ENCODE data around the gene ACYP1.

ACYP1 gene

DNA sequence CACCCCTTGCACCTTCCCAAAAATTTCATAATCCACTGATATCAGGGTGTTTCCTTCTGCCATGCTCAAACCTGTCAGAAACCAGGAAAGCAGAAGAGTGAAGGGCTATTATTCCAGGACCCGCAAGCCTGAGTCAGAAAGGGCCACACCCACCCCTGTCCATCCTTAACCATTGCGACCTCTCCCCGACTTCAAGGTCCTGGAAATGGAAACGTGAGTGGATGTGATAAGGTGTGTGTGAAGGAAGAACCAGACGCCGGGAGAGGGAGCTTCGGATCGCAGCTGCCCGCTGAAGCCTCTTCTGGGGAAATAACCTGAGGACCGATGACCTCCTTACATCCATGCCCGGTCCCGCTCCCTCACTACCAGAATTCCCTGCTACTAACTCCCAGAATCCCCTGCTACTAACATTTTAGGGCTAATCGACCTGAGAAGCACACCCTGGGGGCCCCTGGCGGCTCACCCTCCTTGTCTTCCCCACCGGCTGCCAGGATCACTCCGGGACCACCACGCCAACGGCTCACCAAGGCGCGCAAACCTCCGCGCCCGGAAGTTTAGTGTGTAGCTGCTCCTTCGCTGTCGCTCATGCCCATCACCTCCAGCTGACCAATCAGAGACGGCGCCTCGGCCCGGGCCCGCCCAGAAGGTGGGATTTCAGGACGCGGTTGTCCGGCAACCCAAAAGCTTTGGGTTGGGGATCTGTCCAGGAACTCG lies at the start of gene ACYP1:
Gene ACYP1 (minus strand): TSS at position 534 of the 714 bp plus-strand sequence. CDS start 471 bp downstream, at position 63.
- peak; percentile 87 for FAIRE-seq

DNA sequence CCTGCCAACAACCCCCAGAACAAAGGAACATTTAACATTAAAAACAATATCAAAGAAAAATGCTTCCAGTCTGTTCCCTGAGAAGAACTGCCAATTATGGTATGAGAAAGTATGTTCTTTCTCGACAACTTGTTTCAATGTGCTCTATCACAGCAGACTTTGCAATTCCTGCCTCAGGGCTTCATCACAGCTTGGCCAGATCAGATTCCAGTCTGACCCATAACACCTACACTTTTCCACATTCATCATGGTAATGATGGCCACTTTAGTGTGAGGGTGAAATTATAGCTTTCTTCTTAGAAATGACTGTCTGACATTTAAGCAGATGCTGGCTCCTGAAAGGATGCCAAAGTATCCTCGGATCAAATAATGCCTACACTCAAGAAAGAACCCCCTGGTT lies 46.1 kb upstream of the ACYP1 start:
- FAIRE-seq = no peak

DNA sequence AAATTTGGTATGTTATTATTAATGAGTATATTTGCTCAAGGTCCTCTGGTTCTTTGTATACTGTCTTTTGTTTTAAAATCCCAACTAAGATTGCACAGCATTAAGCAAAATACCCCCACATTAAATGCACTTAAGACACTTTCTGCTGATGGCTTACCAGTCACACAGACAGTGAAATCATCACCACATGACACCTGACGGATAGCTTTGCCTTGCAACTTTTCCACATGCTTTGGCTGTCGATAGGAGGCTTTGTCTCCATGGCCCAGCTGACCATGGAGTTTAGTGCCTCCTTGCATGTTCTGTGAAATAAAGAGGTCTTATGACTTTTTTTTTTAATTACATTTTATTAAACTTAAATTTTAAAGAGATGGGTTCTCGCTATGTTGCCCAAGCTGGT lies 43.4 kb upstream of the ACYP1 start:
- no peak for FAIRE-seq

DNA sequence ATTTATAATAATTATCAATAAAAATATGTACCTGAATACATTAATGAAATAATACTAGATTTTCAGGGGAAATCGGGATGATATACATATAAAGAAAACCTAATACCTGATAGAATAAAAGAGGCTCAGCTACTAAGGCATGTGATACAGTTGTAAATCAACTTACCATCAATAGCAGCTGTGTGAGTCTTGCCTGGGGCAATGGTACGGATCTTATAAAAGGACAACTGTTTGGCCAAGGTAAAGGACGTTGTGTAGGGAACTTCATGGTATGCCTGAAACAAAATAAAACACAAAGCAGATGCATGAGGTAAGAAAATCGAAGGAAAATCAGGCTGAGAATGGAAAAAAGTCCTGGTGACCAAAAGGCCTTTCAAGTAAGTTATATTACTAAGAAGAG lies 37.7 kb upstream of the ACYP1 start:
- FAIRE-seq = no peak

DNA sequence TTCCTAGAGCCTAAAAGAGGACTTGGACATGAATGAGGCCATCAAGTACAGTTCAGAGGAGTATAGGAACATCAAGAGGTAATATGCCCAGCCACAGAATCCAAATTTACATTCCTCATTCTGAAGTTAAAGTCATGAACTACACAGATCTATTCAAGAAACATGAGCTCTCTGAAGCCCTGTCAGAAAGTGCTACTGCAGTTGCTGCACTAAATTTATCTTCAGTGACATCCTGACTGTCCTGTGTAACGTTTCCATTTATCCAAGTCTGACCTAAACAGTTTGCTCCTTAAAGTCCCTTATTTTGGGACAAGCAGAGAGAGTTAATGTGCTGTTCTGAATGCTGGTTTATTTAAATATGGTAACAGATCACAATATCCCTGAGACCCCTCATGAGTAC lies 34.9 kb upstream of the ACYP1 start:
- no peak for FAIRE-seq

DNA sequence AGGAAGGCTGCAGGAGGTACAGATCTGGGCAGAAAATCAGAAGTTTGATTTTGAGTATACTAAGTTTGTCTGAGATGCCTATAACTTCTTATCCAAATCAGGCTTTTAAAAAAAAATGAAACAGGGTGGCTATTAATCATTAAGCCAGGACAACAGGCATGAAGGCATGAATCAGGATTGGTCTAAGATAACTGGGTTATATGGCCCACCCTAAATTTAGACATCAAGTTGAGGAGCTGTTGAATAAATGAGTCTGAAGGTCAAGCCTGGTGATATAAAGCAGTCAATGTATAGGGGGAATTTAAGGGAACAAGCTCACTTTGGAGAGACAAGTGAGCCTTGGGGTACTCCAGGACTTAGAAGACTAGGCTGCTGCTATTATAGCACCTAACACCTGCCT lies 34.4 kb upstream of the ACYP1 start:
- FAIRE-seq = no peak

DNA sequence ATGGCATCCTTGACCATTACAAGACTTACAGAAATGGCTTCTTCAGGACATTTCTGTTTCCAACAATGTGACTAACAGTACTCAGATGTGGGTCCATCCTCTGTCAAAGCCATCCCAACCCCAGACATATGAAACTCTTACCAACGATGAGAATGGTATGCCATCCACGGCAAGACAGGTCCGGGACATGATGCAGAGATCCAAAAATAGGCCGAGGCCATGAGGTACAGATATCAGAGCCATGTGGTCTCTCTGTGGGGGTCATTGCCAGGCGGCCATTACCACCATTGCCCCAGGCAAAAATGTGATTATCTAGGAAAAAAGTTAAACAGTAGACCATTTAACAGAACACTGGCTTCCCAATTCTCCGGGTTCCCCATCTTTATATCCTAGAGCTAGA lies 33.1 kb upstream of the ACYP1 start:
- FAIRE-seq = no peak

DNA sequence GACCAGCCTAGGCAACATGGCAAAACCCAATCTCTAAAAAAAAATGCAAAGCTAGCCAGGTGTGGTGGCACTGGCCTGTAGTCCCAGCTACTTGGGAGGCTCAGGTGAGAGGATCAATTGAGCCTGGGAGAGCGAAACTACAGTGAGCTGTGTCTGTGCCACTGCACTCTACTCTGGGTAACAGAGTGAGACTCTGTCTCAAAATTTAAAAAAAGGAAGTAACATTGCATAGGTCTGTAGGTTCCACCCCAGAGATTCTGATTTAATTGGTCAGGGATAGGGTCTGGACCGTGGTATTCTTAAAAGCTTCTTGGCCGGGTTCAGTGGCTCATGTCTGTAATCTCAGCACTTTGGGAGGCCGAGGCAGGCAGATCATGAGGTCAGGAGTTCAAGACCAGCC lies 31.9 kb upstream of the ACYP1 start:
- FAIRE-seq = no peak

DNA sequence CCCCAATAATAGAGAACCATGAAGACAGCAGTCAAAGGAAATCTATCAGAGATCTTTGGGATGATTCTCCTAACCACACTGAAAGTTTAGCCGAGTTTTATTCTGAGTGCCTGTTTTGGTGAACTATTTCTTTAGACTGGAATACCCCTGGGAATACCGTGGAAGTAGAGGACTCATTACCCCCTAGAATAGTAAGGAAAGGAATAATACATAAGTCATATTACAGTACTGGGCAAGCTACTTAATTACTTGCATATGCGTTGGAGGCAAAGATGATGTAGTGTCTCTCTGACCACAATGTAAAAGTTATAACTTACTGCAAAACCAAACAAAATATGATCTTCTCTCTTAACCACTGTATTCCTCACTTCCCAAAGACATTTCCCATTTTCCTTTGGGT lies 31.1 kb upstream of the ACYP1 start:
- no peak for FAIRE-seq

DNA sequence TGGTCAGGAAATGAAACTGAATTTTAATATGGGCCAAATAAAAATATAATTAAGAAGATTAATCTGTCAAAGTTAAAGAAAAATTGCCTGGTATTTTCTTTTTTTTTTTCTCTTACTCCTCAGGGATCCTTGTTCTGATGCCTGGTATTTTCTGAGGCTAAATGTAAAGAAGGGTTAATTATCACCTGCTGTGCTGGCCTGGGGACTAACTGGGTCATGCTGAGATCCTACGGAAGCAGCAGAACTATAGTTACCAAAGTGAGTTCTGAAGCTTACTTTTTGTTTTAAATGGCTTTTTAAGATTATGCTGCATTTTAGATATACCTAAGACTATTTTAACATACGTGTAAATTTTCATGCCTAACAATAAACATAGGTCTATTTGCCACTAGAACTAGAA lies 28.9 kb upstream of the ACYP1 start:
- no peak for FAIRE-seq

DNA sequence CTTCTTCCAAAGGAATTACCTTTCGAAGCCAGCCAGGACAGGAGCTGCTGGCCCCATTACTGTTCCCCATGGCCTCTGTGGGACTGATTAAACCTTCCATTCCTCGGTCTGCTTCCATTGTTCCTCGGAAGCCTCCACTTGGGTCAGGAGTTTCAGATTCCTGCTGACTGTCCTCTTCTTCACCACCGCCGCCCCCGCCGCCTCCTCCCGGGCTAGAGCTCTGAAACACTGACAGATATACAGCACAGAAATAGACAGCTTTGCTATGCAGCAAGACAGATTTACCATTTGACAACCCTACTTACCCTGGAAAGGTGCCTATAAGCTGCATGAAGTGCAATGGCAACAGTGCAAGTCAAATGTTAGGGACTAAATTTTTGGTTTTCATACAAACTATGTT lies 27.4 kb upstream of the ACYP1 start:
- FAIRE-seq = no peak

DNA sequence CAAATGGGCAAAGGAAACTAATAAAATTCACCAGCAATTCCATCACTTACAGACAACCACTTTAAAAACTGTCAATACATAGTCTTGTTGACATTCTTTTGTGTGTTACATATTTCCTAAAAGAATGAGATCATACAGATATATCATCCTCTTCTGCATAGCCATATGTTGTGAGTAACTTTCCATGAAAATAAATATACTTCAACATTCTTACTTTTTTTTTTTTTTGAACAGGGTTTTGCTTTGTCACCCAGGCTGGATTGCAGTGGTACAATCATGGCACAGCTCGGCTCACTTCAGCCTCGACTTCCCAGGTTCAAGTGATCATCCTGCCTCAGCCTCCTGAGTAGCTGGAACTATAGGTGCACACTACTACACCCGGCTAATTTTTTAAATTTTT lies 26.5 kb upstream of the ACYP1 start:
- FAIRE-seq = no peak

DNA sequence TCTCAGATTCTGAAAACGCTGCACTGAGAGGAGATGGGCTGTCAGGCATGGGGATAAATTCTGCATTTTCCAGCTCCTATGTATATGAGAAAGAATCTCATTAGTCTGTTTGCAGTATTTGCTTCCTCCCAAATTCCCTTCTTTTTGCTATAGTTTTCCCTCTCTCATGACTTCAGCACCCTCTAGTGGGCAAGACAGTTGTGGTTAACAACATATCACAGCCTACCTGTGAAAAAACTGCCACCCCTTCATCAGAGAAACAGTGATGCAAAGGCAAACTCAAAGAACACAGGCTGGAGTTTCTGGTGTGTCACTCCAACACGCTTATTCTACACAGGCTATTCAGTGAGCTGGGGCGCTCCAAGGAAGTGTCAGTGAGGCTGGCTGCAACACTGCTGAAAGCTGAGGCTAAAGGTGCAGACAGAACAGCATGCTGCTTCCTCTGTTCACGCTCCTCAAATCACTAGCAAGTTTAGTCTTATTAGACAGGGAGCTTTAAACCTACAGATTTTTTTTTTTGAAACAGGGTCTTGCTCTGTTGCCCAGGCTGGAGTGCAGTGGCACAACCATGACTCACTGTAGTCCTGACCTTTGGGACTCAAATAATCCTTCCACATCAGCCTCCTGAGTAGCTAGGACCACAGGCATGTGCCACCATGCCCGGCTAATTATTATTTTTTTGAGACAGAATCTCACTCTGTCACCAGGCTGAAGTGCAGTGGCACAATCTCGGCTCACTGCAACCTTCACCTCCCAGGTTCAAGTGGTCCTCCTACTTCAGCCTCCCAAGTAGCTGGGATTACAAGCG lies 24.9 kb upstream of the ACYP1 start:
- FAIRE-seq = peak; percentile 92

DNA sequence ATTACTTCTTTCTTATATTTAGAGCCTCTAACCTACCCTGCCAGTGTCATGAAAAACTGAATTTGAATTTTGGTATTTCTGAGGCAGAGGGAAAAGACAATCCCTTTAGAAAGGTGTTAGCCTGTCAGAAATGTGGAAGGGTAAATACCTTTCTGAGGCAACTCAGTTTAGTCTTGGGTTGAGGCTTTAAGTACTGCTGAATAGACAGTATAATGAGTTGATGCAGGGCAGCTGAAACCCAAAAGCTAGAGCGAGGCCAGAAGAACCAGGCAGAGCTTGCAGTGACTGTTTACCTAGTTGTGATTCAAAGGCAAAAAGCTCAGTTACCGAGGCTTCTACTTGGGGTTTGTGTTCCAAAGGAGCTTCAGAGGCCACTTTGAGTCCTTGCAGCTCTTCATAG lies 24.3 kb upstream of the ACYP1 start:
- FAIRE-seq = no peak

DNA sequence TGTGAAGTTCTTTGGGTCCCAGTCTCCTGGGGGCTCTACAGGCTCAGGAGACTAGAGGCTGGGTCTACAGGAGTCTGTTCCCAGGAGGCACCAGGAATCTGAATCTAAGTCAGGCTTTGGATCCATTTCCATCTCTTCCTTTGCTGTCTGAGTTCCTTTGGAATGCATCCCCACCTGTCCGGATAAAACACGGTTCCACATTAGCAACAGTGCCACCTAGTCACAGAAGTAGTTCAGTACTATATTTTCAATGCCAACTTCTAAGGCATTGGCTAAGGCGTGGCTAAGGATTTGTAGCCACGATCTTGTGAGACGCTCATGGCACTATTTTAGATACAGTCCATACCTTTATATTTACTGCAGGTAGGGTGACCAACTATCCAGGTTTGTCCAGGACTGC lies 20.7 kb upstream of the ACYP1 start:
- no peak for FAIRE-seq

DNA sequence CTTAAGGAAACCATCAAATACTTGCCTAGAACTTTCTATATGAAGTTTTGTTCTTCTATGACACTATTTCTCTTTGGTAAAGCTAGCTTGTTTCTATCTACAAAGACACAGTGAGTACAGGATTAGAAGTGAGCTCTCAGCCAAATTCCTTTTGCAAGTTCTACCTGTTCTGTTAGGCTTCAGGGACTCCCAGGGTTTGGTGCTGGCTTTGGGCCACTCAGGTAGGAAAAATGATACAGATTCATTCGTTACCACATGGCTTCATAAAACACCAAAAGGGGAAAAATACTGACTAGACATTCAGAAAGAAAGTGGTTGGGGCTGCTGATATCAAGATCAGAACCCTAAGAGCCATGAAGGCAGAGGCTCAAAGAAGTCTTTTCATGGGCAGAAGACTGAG lies 19.4 kb upstream of the ACYP1 start:
- no peak for FAIRE-seq

DNA sequence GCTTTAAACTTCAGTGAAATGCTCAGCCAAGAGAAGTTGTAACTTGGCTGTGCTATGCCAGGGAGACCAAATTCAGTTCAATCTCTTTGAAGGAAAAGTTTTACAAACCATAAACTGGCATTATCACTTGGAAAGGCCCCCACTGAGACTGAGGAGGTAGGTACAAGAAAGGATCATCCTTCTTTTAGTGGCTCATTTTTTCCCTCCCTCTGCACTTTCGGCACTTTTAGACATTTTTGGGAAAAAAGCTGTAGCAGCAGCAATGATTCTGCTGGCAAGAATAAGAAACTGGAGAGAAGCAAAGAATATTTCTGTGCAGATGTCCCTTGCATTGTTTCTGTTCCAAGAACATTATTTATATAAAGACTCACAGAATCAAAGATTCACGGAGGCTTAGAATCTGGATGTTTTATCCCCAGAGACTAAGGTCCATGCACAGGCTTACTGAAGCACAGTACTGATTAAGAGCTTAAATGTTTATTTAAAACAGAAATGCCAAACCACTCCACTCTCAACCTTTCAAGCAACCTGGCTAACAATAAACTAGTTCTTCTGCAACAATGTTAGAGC lies 17.9 kb upstream of the ACYP1 start:
- FAIRE-seq = no peak

DNA sequence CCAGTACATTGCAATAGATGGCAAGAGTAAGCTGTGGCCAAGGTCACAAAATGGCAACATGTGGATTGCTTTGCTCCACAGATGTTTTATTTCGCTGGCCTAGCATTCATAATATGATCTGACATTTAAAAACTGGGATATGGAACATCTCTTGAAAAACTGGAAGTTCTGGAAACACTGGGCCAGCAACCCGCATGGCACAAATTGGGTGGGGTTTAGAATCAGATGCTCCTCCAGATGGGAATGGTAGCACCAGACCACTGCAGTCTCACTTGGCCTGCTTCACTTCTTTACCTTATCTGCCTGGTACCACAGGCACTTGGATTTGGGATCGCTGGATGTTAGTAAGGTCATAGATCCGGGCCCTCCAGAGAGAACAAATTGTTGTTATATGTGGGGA lies 15.7 kb upstream of the ACYP1 start:
- FAIRE-seq = no peak

DNA sequence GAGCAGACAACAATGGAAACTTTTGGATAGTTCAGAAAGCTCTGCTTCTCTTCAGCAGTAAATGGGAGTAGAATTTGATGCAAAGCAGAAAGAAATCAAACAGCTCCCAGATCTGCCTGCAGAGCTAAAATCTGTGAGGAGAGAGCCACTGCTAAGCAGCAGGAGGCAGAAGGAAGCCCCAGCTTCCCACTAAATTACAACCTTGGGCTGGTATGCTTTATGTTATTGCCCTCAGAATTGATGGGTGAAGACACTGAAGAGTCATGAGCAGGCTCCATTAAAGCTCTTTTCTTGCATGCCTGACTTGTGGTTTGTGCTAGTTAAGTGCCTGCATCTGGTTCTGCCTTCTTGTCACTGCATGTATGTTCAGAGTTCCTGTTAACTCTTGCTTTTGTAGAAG lies 14.0 kb upstream of the ACYP1 start:
- FAIRE-seq = no peak

DNA sequence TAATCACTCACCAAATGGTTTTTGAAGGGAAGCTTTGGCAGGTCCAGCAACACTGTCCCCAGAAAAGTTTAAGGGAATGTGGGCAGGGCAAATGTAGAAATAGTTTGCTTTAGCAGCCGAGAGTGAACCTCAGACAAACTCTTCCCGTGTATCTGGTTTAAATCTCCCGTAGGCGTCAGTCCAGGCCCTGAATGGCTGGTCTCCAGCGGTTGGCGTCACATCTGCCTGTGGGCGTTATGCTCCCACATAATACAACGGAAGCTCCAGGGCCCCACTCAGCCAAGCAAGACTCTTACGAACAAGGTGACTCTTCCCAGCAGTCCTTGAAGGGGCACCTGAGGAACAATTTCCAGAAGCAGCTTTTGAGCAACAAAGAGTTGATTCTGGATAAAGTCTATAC lies 6.6 kb upstream of the ACYP1 start:
- FAIRE-seq = no peak

DNA sequence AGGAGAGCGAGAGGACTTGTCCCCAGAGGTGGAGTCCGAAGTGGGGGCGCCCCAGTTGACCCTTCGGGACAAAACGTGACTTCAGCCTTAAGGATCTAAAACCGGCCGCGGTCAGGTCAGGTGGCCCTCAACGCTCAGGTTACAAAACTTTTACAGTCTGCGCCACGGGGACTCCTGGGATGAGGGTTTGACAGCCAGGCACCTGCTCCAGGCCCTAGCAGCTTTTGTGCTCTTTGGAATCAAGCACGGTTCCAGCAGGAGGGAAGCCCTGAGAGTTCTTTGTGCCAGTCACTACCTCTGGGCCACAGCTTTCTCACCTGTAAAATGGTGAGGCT lies 6.0 kb upstream of the ACYP1 start:
- FAIRE-seq = no peak

DNA sequence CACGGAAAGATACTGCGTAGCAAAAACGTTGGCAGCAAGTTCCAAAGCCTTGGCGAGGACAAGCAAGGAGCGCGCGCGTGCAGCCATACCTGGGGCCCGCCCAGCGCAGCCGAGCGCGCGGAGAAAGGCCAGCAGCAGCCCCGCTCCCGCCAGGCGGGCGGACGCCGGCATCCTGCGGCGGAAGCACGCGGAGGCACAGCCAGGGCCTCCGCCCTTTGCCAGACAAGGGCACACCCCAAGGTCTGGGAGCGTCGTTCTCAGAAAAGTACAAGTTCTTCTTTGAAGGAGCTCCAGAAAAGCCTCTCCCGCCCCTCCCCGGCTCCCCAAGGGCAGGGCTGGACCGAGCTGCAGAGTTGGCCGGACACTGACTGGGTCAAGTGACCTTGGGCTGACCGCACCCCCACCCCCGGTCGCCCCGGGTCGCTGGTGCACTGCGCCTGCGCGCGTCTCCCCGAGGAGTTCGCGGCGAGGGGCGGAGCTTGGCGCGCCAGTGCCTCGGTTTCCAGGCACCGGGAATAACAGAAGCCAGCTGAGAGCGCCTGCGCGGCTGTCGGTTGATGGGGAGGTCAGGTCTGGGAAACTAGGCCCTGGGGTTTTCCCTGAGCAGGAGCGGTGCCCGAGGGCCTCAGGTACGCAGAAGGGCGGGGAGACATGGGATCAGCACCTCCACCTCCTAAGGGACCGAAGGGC lies 5.4 kb upstream of the ACYP1 start, which contains the start of gene ZC2HC1C:
Gene ZC2HC1C (plus strand): TSS at position 521 of the 690 bp plus-strand sequence. CDS start 933 bp downstream, outside the sequence.
- no peak for FAIRE-seq

DNA sequence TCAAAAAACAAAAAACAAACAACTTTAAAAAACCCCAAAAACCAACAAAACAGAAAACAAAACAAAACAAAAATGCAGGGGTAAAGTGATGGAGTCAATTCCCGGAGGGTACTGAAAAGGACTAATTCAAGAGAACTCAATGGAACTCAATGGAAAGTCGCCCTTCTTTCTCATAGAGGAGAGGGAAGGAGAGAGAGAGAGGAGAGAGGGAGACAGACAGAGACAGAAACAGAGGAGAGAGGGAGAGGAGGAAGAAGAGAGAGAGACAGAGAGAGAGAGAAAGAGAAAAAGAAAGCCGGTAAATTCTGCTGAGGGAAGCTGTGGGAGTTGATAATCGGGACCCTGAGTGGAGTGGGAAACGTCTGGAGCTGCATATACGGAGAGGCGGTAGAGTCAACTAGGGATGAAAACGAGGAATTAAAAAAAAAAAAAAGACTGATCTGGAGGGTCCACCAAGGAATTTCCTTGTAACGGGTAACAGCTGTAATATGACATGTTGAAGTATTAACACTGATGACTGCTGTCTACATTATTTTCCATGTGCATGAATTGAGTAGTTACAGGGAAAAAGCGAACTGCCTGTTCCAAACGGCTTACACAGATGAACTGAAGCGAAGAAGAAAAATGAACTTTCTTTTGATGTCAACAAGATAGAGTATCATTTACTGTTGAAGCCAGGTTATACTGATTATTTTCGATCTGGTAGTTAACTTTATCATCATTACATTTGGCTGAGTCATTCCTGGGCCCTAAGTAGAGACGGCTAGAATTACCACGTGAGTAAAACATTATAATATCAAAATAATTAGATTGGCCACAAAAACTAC lies 4.7 kb upstream of the ACYP1 start:
- FAIRE-seq = no peak

Data from G401.6 (cell line).